ENCODE measurements around the gene COPRS.
"Not testable (repeated sequence)": the region's sequence is repeated elsewhere in the genome, so short reads cannot be mapped to it uniquely, and the experiment has no call there.

DNA sequence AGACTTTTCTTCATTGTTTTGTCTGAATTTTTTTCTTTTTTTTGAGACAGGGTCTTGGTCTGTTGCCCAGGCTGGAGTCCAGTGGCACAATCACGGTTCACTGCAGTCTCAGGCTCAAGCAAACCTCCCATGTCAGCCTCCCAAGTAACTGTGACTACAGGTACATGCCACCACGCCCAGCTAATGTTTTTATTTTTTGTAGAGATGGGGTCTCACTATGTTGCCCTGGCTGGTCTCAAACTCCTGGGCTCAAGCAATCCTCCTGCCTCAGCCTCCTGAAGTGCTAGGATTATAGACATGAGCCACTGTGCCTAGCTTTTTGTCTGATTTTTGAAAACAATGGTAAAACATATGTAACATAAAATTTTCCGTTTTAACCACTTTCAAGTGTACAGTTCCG is 30.1 kb downstream of the COPRS start:
- TF ChIP-seq, protein P1, sequence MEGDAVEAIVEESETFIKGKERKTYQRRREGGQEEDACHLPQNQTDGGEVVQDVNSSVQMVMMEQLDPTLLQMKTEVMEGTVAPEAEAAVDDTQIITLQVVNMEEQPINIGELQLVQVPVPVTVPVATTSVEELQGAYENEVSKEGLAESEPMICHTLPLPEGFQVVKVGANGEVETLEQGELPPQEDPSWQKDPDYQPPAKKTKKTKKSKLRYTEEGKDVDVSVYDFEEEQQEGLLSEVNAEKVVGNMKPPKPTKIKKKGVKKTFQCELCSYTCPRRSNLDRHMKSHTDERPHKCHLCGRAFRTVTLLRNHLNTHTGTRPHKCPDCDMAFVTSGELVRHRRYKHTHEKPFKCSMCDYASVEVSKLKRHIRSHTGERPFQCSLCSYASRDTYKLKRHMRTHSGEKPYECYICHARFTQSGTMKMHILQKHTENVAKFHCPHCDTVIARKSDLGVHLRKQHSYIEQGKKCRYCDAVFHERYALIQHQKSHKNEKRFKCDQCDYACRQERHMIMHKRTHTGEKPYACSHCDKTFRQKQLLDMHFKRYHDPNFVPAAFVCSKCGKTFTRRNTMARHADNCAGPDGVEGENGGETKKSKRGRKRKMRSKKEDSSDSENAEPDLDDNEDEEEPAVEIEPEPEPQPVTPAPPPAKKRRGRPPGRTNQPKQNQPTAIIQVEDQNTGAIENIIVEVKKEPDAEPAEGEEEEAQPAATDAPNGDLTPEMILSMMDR (conservative IDR thresholded peaks at IDR 0.05; ENCODE audit: low read depth, low read length): not testable (repeated sequence)
- not testable (repeated sequence) for TF ChIP-seq CEBPB (IDR thresholded peaks at IDR 0.05; ENCODE audit: low read depth, low read length)
